Glomerular endothelial cell (primary cell): ENCODE measurements around the gene CCNK. TPM values are rescaled to one million over a fixed set of nuclear protein-coding genes. Genes with fewer than 3 reads are reported as not detected.

ENCODE experiments used
- DNase-seq: peaks from one replicate; pipeline ENCODE4 v3.0.0-alpha.2; 2011; ENCODE audit warnings: low read depth, low spot score; ENCODE audit errors: extremely low read depth
- total RNA-seq: library from RNA; depleted of rRNA; stranded (reverse); fragments of >200 nt; gene quantifications from 2 replicates; pipeline ENCODE4 v1.2.3, GENCODE V29; 2015

CCNK gene
- total RNA-seq, result 25.5 and 41.1 TPM in 2 replicates

DNA sequence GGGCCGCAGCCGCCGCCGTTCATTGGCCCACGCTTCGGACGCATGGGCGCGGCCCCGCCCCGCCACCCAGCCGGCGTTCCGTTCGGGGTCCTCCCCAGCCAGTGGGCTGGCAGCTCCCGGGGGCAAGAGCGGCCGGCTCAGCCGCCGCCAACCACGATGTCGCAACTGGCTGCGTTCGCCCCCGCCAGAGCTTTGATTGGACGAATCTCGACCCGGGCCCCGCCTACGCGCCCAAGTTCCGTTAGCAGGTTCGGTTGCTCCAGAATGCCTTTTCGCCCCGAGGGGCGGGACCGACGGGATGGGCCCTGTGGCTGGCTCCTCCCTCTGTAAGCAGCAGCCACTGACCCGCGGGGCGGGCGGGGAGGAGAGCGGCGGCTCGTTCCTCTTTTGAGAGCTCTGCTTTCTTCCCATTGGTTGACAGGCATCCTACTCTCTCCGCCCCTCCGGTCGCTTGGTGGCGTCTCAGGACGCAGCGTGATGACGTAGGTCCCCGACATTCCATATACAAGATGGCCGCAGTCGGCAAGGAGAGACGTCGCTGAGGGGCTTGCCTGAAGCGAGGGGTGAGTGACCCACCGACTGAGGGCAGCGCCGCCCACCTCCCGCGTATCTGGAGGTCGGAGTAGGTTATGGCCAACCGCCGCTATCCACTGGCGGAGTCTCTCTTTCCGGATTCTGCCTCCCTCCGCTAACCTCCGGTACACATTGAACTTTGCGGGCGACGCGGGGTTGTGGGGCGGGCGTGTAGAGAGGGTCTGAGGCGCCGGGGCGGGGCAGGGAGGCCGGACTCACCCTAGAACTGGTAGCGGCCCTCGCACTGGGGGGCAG lies at the start of gene CCNK:
Gene CCNK (plus strand): TSS at position 493 of the 828 bp plus-strand sequence. CDS start 11,269 bp downstream, outside the sequence.
- DNase-seq, result peak; percentile 90

DNA sequence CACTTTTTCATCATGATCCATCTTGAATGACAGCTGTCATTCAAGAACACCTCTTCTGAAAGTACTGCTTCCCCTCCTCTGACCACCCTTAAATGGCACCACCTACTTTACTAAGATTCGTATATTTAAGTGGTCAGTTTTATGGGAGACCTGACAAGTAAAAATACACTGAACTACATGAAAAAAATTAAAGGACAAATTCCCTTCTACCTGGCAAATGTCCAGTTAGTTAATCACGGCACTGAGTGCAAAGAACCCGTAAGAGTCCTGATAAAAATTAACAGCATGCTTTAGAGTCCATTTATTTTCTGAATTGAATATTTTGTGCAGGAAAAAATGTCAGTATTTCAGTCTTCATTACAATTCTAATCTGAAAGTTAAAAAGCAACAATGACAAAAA lies 49.2 kb upstream of the CCNK start:
- DNase-seq, result no peak

DNA sequence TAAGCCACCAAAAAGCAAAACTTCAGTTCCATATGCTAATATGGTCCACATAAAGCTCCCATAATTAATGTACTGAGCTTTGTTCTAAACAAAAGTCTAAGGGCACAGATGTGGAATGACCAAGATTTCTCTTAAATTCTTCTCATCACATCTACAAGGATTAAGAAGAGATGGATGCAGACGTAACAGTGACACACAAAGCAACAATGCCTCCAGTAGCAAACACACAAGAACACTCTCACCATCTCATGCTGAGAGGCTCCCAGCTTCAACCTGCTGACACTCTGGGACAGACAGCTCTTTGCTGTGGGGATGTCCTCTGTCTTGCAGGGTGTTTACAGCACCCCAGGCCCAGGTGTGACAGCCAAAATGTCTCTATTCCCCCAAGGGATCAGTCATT lies 48.7 kb upstream of the CCNK start:
- DNase-seq, result no peak

DNA sequence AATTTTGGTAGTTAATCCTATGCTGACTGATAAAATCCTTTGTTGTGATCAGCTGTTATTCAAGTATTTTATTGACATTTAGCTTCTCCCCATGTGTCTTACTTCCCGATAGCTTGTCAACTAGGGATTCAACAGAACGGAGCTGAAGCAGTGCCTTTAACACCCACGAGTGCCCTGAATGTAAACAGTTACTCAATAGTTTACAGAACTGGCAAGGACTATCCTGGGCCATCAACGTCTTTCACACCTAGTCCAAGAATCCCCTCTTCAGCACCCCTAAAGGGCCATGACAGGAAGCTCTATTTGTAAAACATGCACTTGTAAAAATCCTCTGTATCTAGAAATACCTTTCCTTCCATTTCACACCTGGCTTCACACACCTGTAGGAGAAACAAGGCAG lies 45.9 kb upstream of the CCNK start:
- DNase-seq, result no peak

DNA sequence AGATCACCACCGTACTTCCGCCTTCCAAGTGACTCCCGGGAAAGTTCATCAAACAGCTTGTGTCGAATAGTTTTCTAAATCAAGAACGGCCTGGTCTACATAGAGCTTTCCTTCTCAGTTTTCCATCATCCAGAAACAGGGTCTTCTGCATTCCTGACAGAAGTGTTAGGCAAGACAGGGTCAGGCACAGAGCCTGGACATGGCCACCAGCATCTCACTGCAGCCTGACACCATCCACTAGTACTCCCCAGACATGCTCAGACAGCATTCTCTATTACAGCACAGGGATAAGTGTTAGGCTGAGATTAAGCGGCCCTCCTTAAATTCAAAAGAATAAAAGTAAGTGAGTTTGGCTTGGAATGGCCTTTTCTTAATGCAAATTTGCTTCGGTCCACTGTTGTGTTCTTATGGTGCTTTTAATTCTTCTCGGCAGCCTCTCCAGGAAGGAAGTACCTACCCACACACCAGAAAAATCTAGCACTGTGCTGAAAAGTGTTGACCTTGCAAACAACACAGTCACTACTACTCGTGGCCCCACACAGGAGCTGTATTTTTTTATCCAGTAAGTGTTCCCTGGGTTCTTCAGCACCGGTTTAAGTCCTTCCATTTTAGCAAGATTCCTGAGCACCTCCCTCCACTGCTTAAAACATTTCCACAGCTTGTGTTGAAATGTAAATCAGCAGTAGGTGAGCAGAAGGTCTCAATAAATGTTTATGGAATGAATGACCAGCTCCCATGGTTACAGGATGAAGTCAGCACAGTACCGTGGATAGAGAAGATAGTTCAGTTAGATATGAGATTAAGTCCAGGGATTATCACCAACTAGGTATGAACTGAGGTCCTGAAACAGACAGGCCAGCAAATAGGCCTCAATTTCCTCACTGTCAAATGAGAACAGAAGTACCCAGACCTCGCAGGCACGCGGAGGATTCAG lies 44.7 kb upstream of the CCNK start:
- peak; percentile 12 for DNase-seq

DNA sequence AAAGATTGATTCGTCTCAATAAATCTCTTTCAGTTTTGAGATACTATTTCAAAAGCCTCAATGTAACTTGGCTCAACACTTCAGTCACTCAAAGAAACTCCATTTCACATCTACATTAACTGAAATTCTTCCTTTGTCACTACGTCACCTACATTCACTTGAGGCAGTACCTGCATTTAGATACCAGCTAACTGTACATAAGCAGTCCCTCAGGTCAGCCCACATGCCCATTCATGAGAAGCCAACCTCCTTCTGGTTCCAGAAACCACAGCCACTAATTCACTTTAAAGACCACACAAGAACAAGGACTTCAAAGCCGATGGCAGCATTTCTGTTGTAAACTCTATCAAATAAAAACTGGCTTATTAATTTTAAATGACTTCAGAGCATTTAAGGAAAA lies 43.5 kb upstream of the CCNK start:
- DNase-seq, result no peak

DNA sequence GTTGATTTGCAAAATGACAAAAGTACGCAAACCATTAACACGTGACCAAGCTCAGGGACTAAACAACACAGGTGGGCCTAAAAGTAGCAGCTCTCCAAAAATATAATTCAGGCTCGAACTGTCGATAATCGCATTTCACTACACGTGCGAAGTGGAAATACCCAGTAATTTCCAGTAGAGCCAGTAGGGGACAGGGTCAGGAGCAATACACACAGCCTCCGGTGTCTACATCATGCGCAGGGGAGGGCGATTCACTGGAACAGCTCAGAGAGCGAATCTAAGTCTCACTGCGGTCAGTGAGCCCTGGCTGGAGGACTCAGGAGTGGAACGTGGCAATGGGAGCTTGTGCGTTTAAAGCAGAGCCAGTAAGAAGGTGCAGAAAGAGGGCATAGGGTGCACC lies 40.9 kb upstream of the CCNK start:
- DNase-seq, result no peak

DNA sequence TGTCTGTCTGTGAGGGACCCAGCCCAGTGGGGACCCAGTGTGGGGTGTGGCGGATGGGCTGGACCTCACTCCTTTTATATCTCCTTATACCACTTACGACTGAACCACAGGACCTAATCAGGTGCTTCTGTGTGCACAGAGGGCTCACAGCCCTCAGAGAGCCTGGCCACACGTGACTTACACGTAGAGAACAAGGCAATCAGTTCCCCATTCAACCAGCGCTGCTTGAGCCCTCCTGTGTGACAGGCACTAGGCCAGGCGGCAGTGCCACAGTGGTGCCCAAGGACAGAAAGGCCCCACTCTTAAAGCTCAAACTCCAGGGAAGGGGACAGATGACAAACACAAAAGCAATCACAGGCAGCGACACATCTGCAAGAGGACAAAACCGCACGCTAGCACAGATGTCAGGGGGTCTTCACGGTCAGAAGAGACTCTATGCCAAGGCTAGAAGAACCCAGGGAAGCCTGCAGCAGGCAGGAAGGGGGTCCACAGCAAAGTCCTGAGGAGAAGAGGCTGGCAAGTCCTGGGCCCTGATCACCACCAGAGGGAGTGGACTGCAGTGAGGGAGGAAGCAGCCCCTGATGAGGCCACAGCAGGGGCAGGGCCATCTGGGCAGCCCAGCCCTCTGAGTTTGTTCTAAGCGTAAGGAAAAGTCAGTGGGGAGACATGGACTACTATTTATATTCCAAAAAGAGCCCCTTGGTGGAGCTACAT lies 39.9 kb upstream of the CCNK start:
- DNase-seq, result no peak

DNA sequence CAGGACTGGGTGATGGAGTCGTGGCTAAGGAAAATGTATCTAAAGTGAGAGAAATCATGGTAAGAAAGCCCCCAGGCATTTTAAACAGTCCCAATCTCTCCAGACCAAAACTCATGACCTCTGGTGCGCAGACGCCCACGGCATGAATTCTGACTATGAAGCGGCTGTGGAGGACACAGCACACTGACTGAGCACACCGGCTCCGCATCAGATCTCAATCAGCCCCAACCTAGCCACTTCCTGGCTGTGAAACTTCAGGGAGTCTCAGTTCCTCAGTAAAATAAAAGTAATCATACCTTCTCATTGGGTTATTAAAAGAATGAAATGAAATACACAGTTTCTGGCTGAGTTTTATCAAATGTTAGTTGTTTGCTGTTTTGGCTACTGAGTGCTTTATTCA lies 39.3 kb upstream of the CCNK start:
- no peak for DNase-seq

DNA sequence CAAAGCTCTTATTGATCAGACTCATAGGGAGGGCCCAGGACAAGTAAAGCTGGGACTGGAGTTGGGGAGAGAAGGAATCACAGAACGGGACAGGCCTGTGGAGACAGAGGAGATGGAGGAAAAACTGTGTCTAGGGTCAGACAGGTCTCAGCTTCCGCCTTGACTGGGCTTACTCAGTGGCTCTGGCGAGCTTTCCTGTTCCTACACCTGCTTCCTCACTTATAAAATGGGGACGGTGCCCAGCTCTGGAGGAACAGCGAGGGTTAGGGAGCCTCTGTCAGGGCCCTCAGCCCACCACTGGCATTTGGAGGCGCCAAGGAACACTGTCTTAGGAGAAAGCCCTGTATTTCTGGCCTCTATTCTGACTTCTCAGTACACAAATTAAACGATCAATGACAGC lies 35.3 kb upstream of the CCNK start:
- DNase-seq, result no peak

DNA sequence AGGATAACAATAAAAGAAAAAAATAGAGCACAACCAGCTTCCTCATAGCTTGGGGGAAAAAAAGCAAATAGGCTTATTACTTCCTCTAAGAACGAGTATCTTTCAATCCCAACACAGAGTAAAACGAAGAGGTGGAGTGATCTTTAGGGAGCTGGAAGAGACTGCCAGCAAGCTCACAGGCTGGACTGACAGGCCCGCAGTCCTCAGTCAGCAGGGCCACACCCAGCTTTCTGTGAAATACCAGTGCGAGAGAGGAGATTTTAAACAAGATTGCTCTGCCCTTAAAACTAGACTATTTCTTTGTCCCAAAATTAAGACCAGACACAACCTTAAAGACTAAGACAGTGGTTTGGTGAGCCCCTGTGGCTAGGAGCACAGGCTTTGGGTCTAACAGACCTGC lies 33.5 kb upstream of the CCNK start:
- DNase-seq, result no peak

DNA sequence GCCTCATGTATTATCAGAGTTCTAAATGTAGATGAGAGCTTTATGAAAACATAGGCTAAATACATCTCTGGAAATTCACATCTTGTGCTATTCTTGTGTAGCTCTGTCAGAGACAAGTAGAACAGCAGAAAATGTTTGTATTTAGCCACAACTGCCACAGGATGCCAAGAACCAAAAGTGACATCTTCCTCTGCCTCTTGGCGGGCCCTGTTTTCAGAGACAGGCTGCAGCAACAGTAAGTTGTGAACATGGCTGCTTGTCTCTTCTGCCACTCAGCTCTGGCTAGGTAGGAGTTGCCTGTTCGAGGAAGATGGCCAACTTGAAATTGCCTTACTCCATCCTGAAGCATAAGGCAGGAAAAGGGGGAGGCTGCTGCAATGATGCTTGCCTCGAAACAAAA lies 30.9 kb upstream of the CCNK start:
- DNase-seq, result no peak

DNA sequence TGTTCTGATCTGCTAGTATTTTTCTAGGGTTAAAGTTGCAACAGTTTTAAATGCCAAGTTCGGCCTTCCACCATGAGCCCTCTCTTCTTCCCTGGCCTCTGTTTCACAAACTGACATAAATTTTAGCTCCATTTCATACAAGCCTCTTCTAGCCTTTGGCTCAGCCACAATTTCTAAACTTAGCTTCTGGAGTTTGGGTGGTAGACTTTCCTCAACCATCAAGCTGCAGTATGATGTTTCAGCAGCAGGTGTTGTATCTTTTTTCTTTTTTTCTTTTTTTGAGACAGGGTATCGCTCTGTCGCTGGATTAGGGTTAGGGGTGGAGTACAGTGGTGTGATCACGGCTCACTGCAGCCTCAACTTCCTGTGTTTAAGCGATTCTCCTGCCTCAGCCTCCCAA lies 30.0 kb upstream of the CCNK start:
- DNase-seq, result no peak

DNA sequence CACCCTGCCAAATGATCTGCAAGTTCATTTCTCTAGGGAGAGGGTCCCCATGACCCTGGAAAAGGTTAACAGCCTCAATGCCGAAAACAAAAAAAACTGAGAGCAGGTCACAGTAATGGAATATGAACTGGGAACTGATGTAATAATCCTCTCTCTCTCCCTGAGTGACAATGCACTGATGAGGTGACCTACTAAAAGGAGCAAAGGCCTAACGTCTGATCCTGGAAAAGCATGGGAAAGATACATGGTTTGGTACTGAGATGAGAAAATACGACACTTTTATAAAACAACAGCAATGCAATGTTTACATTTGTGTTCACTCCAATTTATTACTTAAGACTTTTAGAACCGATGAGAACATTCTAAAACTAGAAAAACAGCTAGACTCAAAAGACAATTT lies 28.2 kb upstream of the CCNK start:
- DNase-seq, result no peak

DNA sequence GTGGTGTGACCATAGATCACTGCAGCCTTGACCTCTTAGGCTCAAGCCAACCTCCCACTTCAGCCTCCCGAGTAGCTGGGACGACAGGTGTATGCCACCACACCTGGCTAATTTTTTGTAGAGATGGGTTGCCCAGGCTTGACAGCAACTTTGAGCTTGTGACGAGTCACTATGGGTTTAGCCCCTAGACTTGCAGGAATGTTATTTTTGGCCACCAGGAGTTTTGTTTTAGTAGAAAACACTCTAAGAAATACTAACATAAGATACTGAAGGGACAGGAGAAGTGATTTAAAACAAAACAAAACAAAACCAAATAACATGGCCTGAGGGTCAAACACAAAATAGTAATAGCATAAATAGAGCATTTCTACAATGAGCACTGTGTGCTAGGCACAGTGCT lies 27.0 kb upstream of the CCNK start:
- DNase-seq, result no peak

DNA sequence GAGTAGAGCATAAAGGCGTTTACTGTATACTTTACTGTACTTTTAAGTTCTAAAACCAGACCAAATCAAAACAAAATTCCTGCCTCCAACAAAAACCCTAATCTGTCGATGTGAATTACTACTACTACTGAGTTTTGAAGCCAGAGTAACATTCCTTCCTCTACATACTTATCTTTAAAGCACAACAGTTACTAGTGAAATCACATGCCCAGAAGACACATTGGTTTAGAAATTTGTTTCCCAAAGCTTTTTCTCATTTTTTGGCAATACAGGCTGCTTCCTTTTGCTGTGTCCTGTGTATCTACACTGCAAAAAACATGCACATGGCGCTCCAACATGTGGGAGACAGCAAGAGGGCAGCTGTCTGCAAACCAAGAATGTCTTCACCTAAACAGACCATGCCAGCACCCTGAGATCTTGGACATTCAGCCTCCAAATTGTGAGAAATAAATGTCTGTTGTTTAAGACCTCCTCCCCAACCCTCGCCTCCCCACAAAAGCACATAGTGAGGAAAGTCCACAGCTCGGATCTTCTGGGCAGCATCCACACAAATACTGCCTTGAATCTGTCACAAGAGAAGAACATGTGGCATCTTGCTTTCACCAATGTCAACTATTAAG lies 21.6 kb upstream of the CCNK start:
- DNase-seq, result no peak

DNA sequence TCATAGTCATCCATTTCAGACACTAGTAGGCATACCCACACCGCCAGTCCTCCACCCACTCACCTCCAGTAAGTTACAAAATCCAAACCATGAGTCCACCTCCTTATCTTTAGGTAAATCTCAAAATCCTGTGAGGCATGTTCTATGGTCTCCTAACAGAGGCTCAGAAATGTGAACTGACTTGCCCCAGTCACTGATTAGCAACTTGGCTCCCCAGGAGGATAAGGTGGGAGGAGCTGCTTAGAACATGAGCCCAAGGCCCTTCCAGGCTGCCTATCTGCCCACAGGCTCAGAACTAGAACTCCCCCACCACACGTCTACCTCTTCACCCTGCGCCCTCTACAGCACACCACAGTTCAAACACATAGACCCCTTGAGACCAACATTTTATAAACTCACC lies 20.4 kb upstream of the CCNK start:
- no peak for DNase-seq

DNA sequence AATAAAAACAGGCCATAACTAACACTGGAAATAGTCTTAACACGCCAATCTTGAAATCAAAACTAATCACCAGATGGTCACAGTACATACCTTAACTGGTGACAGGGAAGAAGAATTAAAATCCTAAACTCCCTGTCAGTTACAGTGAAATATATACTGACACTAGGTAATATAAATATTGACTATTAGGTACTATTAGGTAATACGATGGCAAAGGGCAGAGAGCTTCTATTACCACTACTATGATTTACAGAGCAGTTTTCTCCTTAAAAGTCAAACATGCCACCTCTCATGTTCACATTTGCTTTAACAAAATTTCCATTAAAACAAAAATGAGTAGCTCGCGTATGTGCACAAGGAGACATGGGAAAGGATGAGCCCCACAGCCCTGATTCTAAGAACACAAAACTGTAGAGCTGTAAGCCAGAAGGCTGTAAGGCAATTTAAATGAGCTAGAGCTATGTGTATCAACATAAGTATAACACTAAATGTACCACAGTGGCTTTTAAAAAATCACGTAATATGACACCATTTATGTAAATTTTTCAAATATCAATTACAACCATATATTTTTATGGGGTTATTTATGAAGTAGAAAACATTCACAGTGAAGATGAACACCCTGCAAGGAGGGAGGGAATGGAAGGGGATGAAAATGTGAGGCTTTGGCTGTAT lies 19.7 kb upstream of the CCNK start:
- no peak for DNase-seq

DNA sequence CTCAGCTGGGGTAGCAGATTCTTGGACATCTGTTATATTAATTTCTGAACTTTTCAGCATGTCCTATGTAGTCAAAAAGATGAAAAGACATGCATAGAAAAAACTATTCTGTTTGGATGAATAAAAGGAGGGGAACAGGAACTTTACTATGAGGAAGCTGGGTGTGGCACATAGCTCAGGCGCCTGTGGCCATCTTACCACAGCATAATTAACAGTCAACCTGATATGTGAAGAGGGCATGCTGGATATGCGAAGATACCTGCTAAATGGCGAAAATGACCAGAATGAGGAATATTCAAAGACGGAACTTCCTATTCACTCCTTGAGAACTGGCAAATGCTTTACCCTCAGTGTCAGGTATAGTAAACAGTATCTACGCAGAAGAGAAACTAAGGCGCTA lies 19.0 kb upstream of the CCNK start:
- DNase-seq, result no peak

DNA sequence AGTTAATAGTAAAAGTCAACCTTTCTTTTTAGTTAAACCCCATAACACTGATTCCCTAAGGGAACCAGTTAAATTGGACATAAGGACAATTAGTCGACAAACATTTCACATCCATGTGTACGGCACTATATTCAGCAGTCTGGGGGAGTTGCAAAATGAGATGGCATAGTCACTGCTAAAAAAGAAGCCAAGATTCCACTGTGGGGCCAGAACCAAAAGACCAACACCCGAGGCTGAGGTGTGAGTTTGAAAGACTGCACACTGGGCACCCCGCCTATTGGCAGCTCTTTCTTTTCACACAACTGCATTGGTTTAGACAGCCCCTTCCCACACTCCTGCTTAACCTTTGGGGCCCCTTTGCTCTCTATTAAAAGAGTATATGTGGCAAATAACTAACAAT lies 17.2 kb upstream of the CCNK start:
- DNase-seq, result no peak
